HPDE6-E6E7 (cell line): ENCODE measurements around the gene R3HDML.

Experiments used
- DNase-seq: peaks from one replicate; pipeline ENCODE4 v3.0.0; 2011; ENCODE audit warnings: missing footprints; ENCODE audit errors: extremely low spot score

Gene R3HDML

GRCh38 chr20:44362466-44362940 lies 25.7 kb downstream of the R3HDML start:
- DNase-seq, result no peak

- DNase-seq, result no peak
Observed at GRCh38 chr20:44364068-44364467, 27.2 kb downstream of the R3HDML start.

- no peak for DNase-seq
Observed at GRCh38 chr20:44364780-44365179, 27.9 kb downstream of the R3HDML start.

GRCh38 chr20:44367746-44368145 lies 30.9 kb downstream of the R3HDML start:
- no peak for DNase-seq

- DNase-seq, result no peak
Observed at GRCh38 chr20:44370639-44371218, 33.9 kb downstream of the R3HDML start.

- no peak for DNase-seq
Observed at GRCh38 chr20:44382641-44383040, 45.8 kb downstream of the R3HDML start.

- no peak for DNase-seq
Observed at GRCh38 chr20:44384423-44385027, 47.7 kb downstream of the R3HDML start.

GRCh38 chr20:44388466-44389023 lies 51.7 kb downstream of the R3HDML start:
- peak; percentile 91 for DNase-seq

GRCh38 chr20:44389871-44390270 lies 53.0 kb downstream of the R3HDML start:
- no peak for DNase-seq

GRCh38 chr20:44390280-44390679 lies 53.4 kb downstream of the R3HDML start:
- no peak for DNase-seq

- no peak for DNase-seq
Observed at GRCh38 chr20:44392088-44392775, 55.4 kb downstream of the R3HDML start.

- DNase-seq, result no peak
Observed at GRCh38 chr20:44392776-44393607, 56.1 kb downstream of the R3HDML start.

GRCh38 chr20:44393608-44394451 lies 57.0 kb downstream of the R3HDML start:
- no peak for DNase-seq

- no peak for DNase-seq
Observed at GRCh38 chr20:44394452-44394701, 57.5 kb downstream of the R3HDML start.

GRCh38 chr20:44394702-44395460 lies 58.0 kb downstream of the R3HDML start:
- DNase-seq, result no peak

- no peak for DNase-seq
Observed at GRCh38 chr20:44395461-44396340, 58.9 kb downstream of the R3HDML start.

- DNase-seq, result no peak
Observed at GRCh38 chr20:44396369-44397130, 59.7 kb downstream of the R3HDML start.

GRCh38 chr20:44398335-44398734 lies 61.5 kb downstream of the R3HDML start:
- peak; percentile 96 for DNase-seq

- DNase-seq, result no peak
Observed at GRCh38 chr20:44399446-44399845, 62.6 kb downstream of the R3HDML start.
